ENCODE data around the gene GPR137B.

Gene GPR137B

GRCh38 chr1:236213534-236213933, 71.2 kb downstream of the GPR137B start:
- TF ChIP-seq, protein P1, sequence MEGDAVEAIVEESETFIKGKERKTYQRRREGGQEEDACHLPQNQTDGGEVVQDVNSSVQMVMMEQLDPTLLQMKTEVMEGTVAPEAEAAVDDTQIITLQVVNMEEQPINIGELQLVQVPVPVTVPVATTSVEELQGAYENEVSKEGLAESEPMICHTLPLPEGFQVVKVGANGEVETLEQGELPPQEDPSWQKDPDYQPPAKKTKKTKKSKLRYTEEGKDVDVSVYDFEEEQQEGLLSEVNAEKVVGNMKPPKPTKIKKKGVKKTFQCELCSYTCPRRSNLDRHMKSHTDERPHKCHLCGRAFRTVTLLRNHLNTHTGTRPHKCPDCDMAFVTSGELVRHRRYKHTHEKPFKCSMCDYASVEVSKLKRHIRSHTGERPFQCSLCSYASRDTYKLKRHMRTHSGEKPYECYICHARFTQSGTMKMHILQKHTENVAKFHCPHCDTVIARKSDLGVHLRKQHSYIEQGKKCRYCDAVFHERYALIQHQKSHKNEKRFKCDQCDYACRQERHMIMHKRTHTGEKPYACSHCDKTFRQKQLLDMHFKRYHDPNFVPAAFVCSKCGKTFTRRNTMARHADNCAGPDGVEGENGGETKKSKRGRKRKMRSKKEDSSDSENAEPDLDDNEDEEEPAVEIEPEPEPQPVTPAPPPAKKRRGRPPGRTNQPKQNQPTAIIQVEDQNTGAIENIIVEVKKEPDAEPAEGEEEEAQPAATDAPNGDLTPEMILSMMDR (IDR thresholded peaks at IDR 0.05; ENCODE audit: low read depth, low read length, missing control alignments), result no peak
- H3K4me3 ChIP-seq (ENCODE audit: low read depth, low read length), result no peak overlapping the region
- no peak for DNase-seq (ENCODE audit: low read depth)

DNA sequence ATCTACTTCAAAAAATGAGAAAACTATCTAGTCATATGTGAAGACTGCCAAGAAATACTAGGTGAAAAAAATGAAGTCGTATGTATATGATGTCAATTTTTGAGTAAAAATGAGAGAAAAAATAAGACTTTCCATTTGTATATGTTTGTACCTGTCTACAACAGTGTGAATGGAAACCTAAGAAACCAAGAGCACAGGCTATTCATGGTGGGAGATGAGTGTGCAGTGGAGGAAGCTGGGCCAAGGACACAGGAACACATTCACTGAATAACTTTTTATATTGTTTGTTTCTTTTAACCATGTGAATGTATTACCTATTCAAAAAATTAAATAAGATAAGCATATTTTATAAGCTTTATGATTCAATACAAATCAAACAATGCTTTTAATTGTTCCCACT, 72.4 kb downstream of the GPR137B start:
- TF ChIP-seq, protein P1 (IDR thresholded peaks at IDR 0.05; ENCODE audit: low read depth, low read length, missing control alignments), result no peak
- H3K4me3 ChIP-seq (ENCODE audit: low read depth, low read length), result no peak overlapping the region
- DNase-seq (ENCODE audit: low read depth), result no peak

GRCh38 chr1:236220473-236220872, 78.1 kb downstream of the GPR137B start:
- TF ChIP-seq, protein P1 (IDR thresholded peaks at IDR 0.05; ENCODE audit: low read depth, low read length, missing control alignments), result no peak
- no peak for DNase-seq (ENCODE audit: low read depth)
- no peak overlapping the region for H3K4me3 ChIP-seq (ENCODE audit: low read depth, low read length)

- DNase-seq (ENCODE audit: low read depth), result no peak
- H3K4me3 ChIP-seq (ENCODE audit: low read depth, low read length), result no peak overlapping the region
- TF ChIP-seq, protein P1 (IDR thresholded peaks at IDR 0.05; ENCODE audit: low read depth, low read length, missing control alignments), result no peak
Observed at GRCh38 chr1:236222632-236223031, 80.3 kb downstream of the GPR137B start.

GRCh38 chr1:236228411-236228810, 86.1 kb downstream of the GPR137B start:
- H3K4me3 ChIP-seq (ENCODE audit: low read depth, low read length), result no peak overlapping the region
- TF ChIP-seq, protein P1 (IDR thresholded peaks at IDR 0.05; ENCODE audit: low read depth, low read length, missing control alignments), result no peak
- no peak for DNase-seq (ENCODE audit: low read depth)

GRCh38 chr1:236235116-236235515, 92.8 kb downstream of the GPR137B start:
- no peak overlapping the region for H3K4me3 ChIP-seq (ENCODE audit: low read depth, low read length)
- no peak for DNase-seq (ENCODE audit: low read depth)
- TF ChIP-seq, protein P1 (IDR thresholded peaks at IDR 0.05; ENCODE audit: low read depth, low read length, missing control alignments), result no peak

DNA sequence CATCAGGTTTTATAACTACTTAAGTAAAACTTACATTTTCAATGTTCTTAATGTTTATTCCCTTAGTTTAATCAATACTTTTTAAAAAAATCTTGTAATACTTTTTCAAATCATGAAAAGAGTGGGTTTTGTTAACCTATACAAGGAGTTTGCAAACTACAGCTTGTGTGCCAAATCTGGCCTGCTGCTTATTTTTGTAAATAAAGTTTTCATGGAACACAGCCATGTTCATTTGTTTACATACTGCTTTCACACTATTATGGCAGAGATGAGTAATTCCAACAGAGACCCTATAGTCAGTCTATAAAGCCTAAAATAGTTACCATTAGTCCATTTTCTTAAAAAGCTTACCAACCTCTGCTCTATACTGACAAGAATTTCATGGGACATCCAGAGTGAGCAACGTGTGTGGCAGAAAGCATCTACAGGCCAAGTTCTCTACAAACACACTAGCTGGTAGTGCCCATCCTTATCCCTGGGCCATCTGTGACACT, 96.8 kb downstream of the GPR137B start:
- no peak for DNase-seq (ENCODE audit: low read depth)
- TF ChIP-seq, protein P1 (IDR thresholded peaks at IDR 0.05; ENCODE audit: low read depth, low read length, missing control alignments), result no peak
- H3K4me3 ChIP-seq (ENCODE audit: low read depth, low read length), result no peak overlapping the region
